ENCODE measurements around the gene RTL1. TPM values are rescaled to one million over a fixed set of nuclear protein-coding genes. Genes with fewer than 3 reads are reported as not detected.

The RTL1 gene
- total RNA-seq, 1 donor from 2014 or later: not detected

GRCh38 chr14:100846309-100846859 lies 57.1 kb downstream of the RTL1 start:
- ATAC-seq: no peak

- no peak for ATAC-seq
Observed at GRCh38 chr14:100845341-100845740, 58.2 kb downstream of the RTL1 start.

GRCh38 chr14:100844846-100845245 lies 58.7 kb downstream of the RTL1 start:
- ATAC-seq: peak; percentile 15

- no peak for ATAC-seq
Observed at GRCh38 chr14:100844421-100844820, 59.1 kb downstream of the RTL1 start.

GRCh38 chr14:100844082-100844408 lies 59.5 kb downstream of the RTL1 start:
- no peak for ATAC-seq

GRCh38 chr14:100842799-100843198 lies 60.7 kb downstream of the RTL1 start:
- no peak for ATAC-seq

- ATAC-seq: no peak
Observed at GRCh38 chr14:100841761-100842403, 61.6 kb downstream of the RTL1 start.

GRCh38 chr14:100841066-100841760 lies 62.3 kb downstream of the RTL1 start:
- ATAC-seq: no peak

GRCh38 chr14:100840286-100841065 lies 63.0 kb downstream of the RTL1 start:
- ATAC-seq: no peak

GRCh38 chr14:100839681-100840111 lies 63.8 kb downstream of the RTL1 start:
- ATAC-seq: no peak

GRCh38 chr14:100839315-100839585 lies 64.3 kb downstream of the RTL1 start:
- no peak for ATAC-seq

- ATAC-seq: no peak
Observed at GRCh38 chr14:100838493-100839314, 64.8 kb downstream of the RTL1 start.

- no peak for ATAC-seq
Observed at GRCh38 chr14:100837805-100838350, 65.6 kb downstream of the RTL1 start.

- no peak for ATAC-seq
Observed at GRCh38 chr14:100836941-100837804, 66.3 kb downstream of the RTL1 start.

GRCh38 chr14:100836311-100836805 lies 67.2 kb downstream of the RTL1 start:
- no peak for ATAC-seq

- ATAC-seq: no peak
Observed at GRCh38 chr14:100835548-100836310, 67.8 kb downstream of the RTL1 start.

- ATAC-seq: no peak
Observed at GRCh38 chr14:100834794-100835547, 68.6 kb downstream of the RTL1 start.

- no peak for ATAC-seq
Observed at GRCh38 chr14:100834082-100834793, 69.3 kb downstream of the RTL1 start.
